ENCODE results near the gene CCDC77.

Gene CCDC77

GRCh38 chr12:452667-453210, 51.3 kb downstream of the CCDC77 start:
- DNase-seq (ENCODE audit: low read depth in 1 of 2, low spot score in 1 of 2): peak; percentile 23 to 40

DNA sequence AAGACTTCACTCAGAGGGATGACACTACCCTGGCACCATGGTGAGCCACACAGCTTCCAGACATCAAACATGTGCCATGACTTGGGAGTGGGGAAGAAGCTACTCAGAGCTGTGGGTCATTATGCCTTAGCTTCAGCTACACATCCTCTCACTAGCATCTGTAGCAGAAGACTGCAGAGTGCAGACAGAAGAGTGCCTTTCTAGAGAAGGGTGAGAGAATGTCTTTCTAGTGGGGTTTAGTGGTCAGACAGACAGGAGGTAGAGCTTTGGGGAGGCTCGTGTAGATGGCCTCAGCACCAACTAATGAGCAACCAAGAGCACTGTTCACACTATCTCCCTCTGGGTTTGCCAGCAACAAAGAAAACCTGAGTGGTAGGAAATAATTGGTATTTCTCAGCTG, 53.4 kb downstream of the CCDC77 start:
- DNase-seq (ENCODE audit: low read depth in 1 of 2, low spot score in 1 of 2): no peak

DNA sequence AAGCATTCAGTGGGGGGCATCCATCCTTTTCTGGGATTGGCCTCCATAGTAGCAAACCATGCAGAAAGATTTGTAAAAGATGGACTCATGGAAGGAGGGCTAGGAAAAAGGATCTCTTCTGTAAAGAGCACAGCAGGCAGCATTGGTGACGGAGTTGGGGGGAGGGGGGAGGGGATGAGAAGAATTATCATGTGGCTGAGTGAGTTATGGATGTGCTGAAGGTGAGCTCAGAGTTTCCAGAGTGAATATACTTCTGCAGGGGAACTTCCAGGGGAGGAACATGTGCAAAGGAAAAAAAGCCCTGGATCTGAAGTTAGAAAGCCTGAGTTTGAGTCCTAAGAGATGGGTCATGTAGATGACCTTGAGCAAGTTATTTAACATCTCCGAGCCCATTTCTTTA, 54.4 kb downstream of the CCDC77 start:
- DNase-seq (ENCODE audit: low read depth in 1 of 2, low spot score in 1 of 2): no peak

- no peak for DNase-seq (ENCODE audit: low read depth in 1 of 2, low spot score in 1 of 2)
Measured at GRCh38 chr12:457676-458075, 56.2 kb downstream of the CCDC77 start.

DNA sequence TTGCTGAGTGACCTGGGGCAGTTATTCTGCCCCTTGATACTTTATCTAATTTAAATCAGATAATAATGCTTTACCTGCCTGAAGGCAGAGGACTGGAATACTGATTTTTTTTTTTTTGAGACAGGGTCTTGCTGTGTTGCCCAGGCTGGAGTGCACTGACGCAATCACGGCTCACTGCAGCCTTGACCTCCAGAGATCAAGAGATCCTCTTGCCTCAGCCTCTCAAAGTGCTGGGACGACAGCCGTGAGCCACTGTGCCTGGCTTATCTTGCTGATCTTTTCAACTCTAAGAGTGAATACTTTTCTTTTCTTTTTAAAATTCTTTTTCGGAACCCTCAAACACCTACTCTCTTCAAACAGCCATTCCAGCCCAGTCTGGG, 57.6 kb downstream of the CCDC77 start:
- no peak for DNase-seq (ENCODE audit: low read depth in 1 of 2, low spot score in 1 of 2)

GRCh38 chr12:459430-460258, 58.2 kb downstream of the CCDC77 start, which contains the start of gene B4GALNT3:
Gene B4GALNT3 (plus strand): TSS chr12:459939. CDS start chr12:460377, 438 bp downstream.
- DNase-seq (ENCODE audit: low read depth in 1 of 2, low spot score in 1 of 2): peak in 1 of 2 donors; percentile 29

DNA sequence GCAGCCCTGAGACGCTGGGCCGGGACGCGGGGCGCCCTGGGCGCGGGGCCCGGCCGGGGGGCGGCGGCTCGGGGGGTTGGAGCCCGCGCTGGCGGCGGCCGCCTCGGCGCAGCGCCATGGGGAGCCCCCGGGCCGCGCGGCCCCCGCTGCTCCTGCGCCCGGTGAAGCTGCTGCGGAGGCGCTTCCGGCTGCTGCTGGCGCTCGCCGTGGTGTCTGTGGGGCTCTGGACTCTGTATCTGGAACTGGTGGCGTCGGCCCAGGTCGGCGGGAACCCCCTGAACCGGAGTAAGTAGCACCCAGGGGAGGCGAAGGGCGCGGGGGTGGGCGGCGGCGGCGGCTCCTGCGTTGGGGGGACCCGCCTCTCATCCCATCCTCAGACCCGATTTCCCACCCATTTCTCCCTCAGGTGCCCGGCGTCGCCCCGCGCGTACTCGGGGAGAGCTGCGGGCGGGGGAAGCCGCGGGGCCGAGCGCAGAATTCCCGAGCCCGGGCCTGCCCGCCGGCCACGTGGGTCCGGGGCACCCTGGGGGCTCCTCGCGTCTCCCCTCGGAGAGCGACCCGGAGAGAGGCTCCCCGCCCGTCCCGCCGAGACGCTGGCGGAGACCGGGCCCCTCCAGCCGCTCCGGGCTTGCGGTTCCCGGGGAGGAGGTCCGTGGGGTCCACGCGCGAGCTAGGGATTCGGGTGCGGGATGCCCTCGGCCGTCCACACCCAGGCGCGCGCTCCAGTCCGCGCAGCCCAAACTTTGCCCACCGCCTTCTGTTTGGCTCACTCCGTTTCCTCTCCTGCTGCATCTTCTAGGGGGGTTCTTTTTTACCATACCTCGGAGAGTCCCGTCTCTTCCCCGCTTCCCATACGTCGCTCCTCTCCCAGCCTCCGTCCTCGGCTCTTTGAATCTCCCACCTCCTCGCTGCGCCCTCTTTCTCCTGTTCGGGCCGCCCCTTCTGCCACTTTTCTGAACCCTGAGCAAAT, 59.1 kb downstream of the CCDC77 start:
- DNase-seq (ENCODE audit: low read depth in 1 of 2, low spot score in 1 of 2): peak in 1 of 2 donors; percentile 28

- no peak for DNase-seq (ENCODE audit: low read depth in 1 of 2, low spot score in 1 of 2)
Measured at GRCh38 chr12:461425-461824, 60.0 kb downstream of the CCDC77 start.

DNA sequence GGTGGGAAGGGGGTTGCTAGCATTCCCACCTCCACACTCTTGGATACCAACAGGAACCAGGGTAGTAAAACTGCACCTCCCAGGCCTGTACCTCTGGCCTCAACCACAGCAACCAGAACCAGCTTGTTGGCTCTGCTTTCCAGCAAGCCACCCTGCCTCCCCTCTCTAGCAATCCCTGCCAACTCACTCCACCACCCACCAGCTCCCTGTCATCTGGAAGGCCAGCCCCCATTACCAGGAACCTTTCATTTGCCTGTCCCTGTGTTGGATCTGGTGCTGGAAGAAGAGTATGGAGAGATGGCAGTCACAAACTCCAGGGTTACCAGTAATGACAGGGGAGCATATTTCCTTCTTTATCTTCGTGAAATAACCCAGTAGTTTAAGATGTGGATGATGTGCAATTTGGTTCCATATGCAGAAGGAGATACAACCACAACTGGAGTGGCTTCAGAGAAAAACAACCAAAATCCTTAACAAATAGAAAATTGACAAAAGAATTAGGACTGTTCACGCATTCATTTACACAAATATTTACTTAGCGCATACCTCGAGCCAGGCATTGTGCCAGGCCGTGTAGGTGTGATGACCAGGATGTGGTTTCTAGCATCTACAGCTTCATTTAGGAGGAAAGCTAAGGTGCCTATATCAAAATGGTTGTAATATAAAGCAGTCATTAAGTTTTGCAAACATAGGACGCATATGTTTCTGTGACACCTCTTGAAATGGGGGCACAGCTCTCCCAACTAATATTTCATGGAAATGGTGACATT, 61.7 kb downstream of the CCDC77 start:
- DNase-seq (ENCODE audit: low read depth in 1 of 2, low spot score in 1 of 2): no peak

DNA sequence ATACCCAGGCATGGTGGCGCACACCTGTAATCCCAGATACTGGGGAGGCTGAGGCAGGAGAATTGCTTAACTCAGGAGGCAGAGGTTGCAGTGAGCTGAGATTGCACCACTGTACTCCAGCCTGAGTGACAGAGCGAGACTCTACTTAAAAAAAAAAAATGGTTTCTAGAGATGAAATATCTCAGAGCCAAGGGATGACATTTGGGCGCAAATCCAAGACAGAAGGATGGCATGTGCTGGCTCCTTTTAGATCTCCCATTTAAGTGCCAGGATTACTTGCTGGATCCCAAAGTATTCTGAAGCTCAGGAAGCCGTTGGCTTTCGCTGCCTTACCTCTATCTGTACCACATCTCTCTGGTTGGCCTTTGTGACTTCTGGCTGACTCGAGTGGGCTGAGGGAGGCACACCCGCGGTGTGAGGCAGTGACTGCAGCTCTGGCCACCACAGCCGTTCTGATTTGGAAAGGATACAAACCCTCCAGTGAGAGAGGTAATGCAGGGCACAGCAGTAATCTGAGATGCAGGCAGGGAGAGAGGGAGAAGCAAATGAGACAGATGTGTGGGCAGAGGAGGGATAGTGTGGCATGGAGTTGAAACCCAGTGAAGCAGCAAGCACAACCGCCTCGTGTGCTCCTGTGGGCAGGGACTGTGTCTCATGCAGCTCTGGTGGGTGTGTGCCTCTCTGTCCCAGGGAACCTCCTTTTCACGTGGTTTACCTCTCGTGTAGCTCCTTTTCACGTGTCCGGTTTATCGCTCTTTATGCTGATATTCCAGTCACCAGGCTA, 63.2 kb downstream of the CCDC77 start:
- DNase-seq (ENCODE audit: low read depth in 1 of 2, low spot score in 1 of 2): no peak

GRCh38 chr12:466039-466438, 64.6 kb downstream of the CCDC77 start:
- no peak for DNase-seq (ENCODE audit: low read depth in 1 of 2, low spot score in 1 of 2)

DNA sequence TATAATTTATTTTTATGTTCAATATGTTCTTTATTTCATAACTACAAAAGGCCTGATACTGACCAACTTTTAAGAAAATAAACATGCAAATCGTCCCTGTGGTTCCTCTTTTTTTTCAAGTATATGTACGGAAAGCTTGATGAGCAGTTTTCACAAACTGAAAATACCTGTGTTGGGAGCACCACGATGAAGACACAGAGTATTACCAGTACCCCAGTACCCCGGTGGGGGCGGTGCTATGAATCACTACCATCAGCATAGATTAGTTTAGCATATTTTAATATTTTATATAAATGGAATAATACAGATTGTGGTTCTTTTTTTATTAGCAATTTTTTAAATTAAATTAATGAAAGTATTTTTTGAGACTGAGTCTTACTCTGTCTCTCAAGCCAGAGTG, 65.3 kb downstream of the CCDC77 start:
- DNase-seq (ENCODE audit: low read depth in 1 of 2, low spot score in 1 of 2): no peak

GRCh38 chr12:467591-467990, 66.1 kb downstream of the CCDC77 start:
- DNase-seq (ENCODE audit: low read depth in 1 of 2, low spot score in 1 of 2): no peak

GRCh38 chr12:468671-469389, 67.4 kb downstream of the CCDC77 start:
- DNase-seq (ENCODE audit: low read depth in 1 of 2, low spot score in 1 of 2): no peak

DNA sequence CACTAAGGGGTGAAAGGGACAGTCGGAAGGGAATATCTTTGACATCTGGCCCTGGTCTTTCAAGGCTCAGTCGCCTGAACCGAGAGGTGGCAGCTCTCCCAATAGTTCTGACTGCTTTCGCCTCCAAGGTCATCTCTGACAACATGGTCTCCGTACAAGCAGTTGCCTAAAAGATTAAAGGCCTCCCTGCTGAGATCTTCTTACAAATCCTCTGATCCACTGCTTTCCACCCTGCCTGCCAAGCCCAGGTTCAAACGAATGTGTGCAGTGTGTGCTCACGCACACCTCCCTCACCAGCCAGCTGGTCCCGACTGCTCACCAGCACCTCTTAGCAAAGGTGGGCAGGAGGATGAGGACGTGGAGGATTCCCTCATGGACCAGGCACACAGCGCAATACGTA, 68.7 kb downstream of the CCDC77 start:
- DNase-seq (ENCODE audit: low read depth in 1 of 2, low spot score in 1 of 2): no peak

DNA sequence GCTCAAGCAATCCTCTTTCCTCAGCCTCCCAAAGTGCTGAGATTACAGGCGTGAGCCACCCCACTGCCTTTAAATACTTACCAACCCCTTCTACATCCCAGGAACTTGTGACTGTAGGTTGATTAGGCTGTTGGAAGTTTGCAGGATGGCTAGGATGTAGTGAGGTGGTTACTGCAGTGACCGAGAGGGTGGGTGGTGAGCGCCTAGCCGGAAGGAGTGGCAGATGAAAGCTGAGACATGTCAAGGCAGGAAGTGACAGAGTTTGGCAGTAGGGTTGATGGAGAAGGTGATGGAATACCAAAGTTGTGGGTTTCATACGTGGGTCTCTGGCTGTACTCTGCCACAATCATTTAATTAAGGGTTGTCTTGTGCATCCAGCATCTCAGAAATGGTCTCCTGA, 71.8 kb downstream of the CCDC77 start:
- DNase-seq (ENCODE audit: low read depth in 1 of 2, low spot score in 1 of 2): no peak

GRCh38 chr12:473863-474577, 72.6 kb downstream of the CCDC77 start:
- no peak for DNase-seq (ENCODE audit: low read depth in 1 of 2, low spot score in 1 of 2)

DNA sequence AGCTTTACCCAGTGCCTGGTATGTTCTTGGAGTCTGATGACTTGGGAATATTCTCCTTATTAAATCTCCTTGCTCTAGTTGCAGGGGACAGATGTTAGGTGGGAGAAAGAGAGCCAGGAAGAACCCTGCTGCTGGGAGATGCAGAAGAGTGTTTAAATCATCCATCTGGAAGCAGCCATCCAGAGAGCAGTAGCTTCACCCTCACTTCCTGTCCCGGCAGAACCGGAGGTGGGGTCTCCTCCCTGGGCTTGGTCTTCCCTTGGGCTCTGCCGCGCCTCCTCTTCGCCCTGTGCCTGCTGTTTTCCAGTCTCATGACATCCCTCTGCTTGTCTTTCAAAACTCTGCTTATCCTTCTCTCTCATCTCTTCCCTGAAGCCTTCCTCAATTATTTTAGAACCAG, 73.8 kb downstream of the CCDC77 start:
- DNase-seq (ENCODE audit: low read depth in 1 of 2, low spot score in 1 of 2): no peak

GRCh38 chr12:479161-479560, 77.7 kb downstream of the CCDC77 start:
- DNase-seq (ENCODE audit: low read depth in 1 of 2, low spot score in 1 of 2): no peak
